GM21447 (cell line): ENCODE measurements around the gene MGAT4B.

Experiments
- ATAC-seq: cut with Tn5 transposase; IDR thresholded peaks from one replicate; pipeline ENCODE4 v1.9.1; 2021; ENCODE audit not compliant: unreplicated experiment

The MGAT4B gene

DNA sequence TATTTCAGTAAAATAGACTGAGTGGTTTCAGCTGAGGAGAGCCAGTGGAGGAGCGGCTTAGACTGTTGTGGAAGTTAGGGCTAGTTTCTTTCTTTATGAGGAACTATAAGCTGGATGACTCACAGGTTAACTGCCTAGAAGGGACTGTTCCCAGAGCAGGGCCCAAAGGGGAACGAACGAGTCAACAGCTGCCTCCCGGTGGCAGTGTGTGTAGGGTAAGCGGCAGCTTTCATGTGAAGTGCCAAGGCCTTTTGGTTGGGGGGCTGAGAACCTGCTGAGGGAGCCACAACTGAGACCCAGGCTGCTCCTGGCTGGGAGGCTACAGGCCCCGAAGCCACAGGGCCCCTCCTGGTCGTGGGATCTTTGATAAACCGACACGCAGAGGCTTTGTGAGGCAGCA, 21.0 kb upstream of the MGAT4B start:
- ATAC-seq: no peak

GRCh38 chr5:179825655-179826182, 19.1 kb upstream of the MGAT4B start:
- no peak for ATAC-seq

DNA sequence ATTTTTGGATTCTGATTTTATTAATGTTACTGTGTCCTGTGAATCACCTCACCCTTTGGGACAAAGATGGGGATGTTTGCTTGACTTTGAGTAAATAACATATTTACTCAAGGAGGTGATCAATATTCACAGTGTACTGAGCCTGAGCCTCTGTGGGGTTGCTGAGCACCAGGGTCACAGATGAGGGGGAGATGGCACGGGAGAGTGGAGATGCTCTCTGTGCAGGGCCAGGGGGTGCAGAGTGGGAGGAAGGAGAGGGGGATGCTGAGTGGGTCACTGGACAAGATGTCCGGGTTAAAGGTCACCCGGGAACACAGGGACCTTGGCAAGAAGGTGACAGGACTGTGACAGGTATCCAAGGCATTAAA, 18.1 kb upstream of the MGAT4B start:
- ATAC-seq: no peak

GRCh38 chr5:179823937-179824744, 17.5 kb upstream of the MGAT4B start:
- no peak for ATAC-seq

- no peak for ATAC-seq
These were observed 15.9 kb upstream of the MGAT4B start for GRCh38 chr5:179822444-179822990.

DNA sequence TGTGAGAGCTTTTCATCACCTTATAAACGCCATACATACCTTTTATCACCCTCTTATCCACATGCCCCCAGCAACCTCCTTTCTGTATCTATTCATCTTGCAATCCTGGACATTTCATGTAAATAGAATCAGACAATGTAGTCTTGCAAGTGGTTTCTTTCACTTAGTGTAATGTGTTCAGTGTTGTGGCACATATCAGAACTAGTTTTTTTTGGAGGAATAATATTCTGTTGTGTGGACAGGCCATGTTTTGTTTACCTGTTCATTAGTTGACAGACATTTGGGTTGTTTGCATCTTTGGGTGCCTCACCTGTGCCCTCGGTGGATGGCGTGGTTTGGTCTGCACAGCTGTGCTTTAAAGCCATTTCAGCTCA, 15.4 kb upstream of the MGAT4B start:
- no peak for ATAC-seq

- peak; percentile 52 for ATAC-seq
These were observed 14.8 kb upstream of the MGAT4B start for GRCh38 chr5:179821298-179822058.

GRCh38 chr5:179820483-179821297, 14.0 kb upstream of the MGAT4B start, which contains the start of gene SQSTM1:
SQSTM1 (plus strand) TSS chr5:179820905; CDS start chr5:179820937, 32 bp downstream.
- ATAC-seq: peak; percentile 34

- no peak for ATAC-seq
These were observed 13.4 kb upstream of the MGAT4B start for GRCh38 chr5:179820127-179820482.

GRCh38 chr5:179819296-179820126, 12.8 kb upstream of the MGAT4B start:
- ATAC-seq: peak; percentile 12

- peak; percentile 62 for ATAC-seq
These were observed 12.2 kb upstream of the MGAT4B start for GRCh38 chr5:179818746-179819295.

GRCh38 chr5:179817890-179818745, 11.5 kb upstream of the MGAT4B start:
- ATAC-seq: no peak

GRCh38 chr5:179817470-179817840, 10.8 kb upstream of the MGAT4B start:
- ATAC-seq: no peak

DNA sequence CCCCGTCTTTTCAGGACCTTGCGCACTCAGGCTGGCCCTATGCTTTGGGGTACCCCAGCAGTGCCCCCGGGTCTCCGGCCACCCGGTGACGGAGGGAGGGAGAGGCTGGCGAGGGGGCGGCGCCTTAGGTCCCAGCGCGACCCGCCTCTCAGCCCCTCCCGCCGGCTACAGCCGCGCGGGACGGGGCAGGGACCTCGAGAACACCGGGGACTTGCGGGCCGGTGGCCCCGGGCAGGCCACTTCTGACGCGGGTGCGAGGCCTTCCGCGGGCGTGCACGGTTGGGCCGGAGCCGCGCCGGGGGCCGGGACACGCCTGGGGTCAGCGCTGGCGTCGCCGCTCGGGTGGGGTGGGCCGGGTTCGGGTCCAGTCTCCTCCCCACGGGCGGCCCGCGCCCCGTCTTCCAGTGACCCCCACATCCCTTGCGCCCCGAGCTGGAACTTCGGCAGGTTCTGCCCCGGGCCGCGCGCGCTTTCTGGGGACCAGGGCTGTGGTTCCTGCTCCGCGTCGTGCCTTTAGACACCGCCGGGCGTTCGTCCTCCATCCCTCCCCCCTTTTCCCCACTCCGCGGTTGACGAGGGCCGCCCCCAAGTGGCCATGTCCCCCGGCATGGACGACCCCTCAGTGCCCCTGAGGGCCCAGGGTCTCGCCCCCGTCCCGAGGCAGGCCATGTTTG, 10.3 kb upstream of the MGAT4B start:
- no peak for ATAC-seq

DNA sequence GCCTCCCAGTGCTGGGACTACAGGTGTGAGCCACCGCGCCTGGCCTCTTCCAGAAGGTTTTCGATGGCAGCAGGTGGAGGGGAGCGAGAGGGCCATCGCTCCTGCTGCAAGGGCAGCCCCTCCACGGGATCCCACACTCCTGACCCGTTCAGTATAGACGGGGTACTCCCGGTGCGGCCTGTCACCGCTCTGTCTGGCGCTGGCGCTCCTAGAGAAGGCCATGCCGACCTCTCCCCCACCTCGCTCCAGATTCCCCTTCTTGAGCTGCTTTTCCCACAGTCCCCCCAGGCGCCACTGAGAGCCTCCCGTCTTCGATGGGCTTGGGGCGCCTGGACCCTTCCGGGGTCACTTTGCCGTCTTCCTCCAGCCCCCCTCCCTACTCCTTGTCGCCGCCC, 9.7 kb upstream of the MGAT4B start:
- no peak for ATAC-seq

- ATAC-seq: no peak
These were observed 9.0 kb upstream of the MGAT4B start for GRCh38 chr5:179815491-179816249.

GRCh38 chr5:179814090-179814489, 7.4 kb upstream of the MGAT4B start:
- no peak for ATAC-seq
